GM18505 (cell line): ENCODE measurements around the gene PIM3.

Experiments used
- ATAC-seq: cut with Tn5 transposase; IDR thresholded peaks from one replicate; pipeline ENCODE4 v1.9.1; 2021; ENCODE audit not compliant: unreplicated experiment
- POLR2A ChIP-seq: IDR thresholded peaks from 4 replicates; pipeline ENCODE4 v1.6.1; 2011; ENCODE audit warnings: borderline replicate concordance; ENCODE audit not compliant: insufficient read depth, insufficient read length; ENCODE audit errors: extremely low read depth

Gene PIM3

GRCh38 chr22:49967706-49968208, 7.2 kb downstream of the PIM3 start:
- ATAC-seq, result no peak
- TF ChIP-seq POLR2A, result no peak

GRCh38 chr22:49968313-49968830, 7.8 kb downstream of the PIM3 start:
- no peak for ATAC-seq
- TF ChIP-seq POLR2A, result no peak

GRCh38 chr22:49968831-49969661, 8.5 kb downstream of the PIM3 start:
- no peak for TF ChIP-seq POLR2A
- no peak for ATAC-seq

GRCh38 chr22:49969751-49970527, 9.4 kb downstream of the PIM3 start:
- no peak for ATAC-seq

GRCh38 chr22:49970528-49971231, 10.1 kb downstream of the PIM3 start:
- peak; percentile 51 for ATAC-seq
- TF ChIP-seq POLR2A, result peak; percentile 77

More at GRCh38 chr22:49969751-49970527, 9.4 kb downstream of the PIM3 start:
- TF ChIP-seq POLR2A, result no peak

GRCh38 chr22:49971232-49972162, 10.9 kb downstream of the PIM3 start:
- TF ChIP-seq POLR2A, result peak; percentile 55
- peak; percentile 16 for ATAC-seq

GRCh38 chr22:49972163-49973017, 11.8 kb downstream of the PIM3 start:
- TF ChIP-seq POLR2A, result no peak
- ATAC-seq, result no peak

- no peak for TF ChIP-seq POLR2A
- no peak for ATAC-seq
Measured at GRCh38 chr22:49973018-49973961, 12.7 kb downstream of the PIM3 start.

- no peak for TF ChIP-seq POLR2A
- ATAC-seq, result peak; percentile 11
Measured at GRCh38 chr22:49975543-49976389, 15.2 kb downstream of the PIM3 start.

GRCh38 chr22:49976439-49977175, 16.0 kb downstream of the PIM3 start:
- peak; percentile 44 for ATAC-seq

More at GRCh38 chr22:49976439-49977175, 16.0 kb downstream of the PIM3 start:
- TF ChIP-seq POLR2A, result no peak
